ENCODE results near the gene XPR1. TPM values are rescaled to one million over a fixed set of nuclear protein-coding genes. Genes with fewer than 3 reads are reported as not detected.

Gene XPR1
- total RNA-seq, 2 donors from 2014 or later, result 39.3 to 50.9 TPM

GRCh38 chr1:180781718-180782117 lies 149.9 kb downstream of the XPR1 start:
- no peaks in the 10 kb centered on the region for H3K27me3 Mint-ChIP-seq (ENCODE audit: insufficient read depth)
- H3K4me3 ChIP-seq (ENCODE audit: low read length), result no peak overlapping the region
- no peaks in the 10 kb centered on the region for H3K27me3 ChIP-seq (ENCODE audit: control insufficient read depth, insufficient read depth, low read length, poor library complexity, severe bottlenecking)
- no peak overlapping the region for H3K27ac ChIP-seq (ENCODE audit: low read depth, low read length)
- H3K36me3 Mint-ChIP-seq (ENCODE audit: low read depth), result no peaks in the 10 kb centered on the region
- H3K4me1 ChIP-seq (ENCODE audit: control insufficient read depth, insufficient read depth, low read length), result no peaks in the 10 kb centered on the region
- no peak overlapping the region for H3K9ac ChIP-seq (ENCODE audit: extremely low read depth, low read length, poor library complexity, severe bottlenecking)
- no peak for DNase-seq
- WGBS, 2 experiments (ENCODE audit: insufficient coverage in 1 of 2, insufficient read length in 1 of 2), result 95 to 97% methylated on average over 4 to 6 of the region's 6 CpGs
- no peak overlapping the region for H3K4me3 Mint-ChIP-seq
- H3K4me1 Mint-ChIP-seq, result peaks cover 15% of the 10 kb centered on the region
- H3K36me3 ChIP-seq (ENCODE audit: control insufficient read depth, insufficient read depth, low read length), result no peaks in the 10 kb centered on the region
- H3K27ac Mint-ChIP-seq, result no peak overlapping the region
- H3K9me3 ChIP-seq (ENCODE audit: control insufficient read depth, low read length), result no peaks in the 10 kb centered on the region
- TF ChIP-seq CTCF (conservative IDR thresholded peaks at IDR 0.05), result no peak
- H3K9me3 Mint-ChIP-seq, result no peaks in the 10 kb centered on the region

GRCh38 chr1:180785291-180785690 lies 153.5 kb downstream of the XPR1 start:
- Histone ChIP-seq H3K36me3 (ENCODE audit: control insufficient read depth, insufficient read depth, low read length) (no peaks in the 10 kb centered on the region), H3K9ac (ENCODE audit: extremely low read depth, low read length, poor library complexity, severe bottlenecking) (no peak overlapping the region), H3K27me3 (ENCODE audit: control insufficient read depth, insufficient read depth, low read length, poor library complexity, severe bottlenecking) (no peaks in the 10 kb centered on the region), H3K27ac (ENCODE audit: low read depth, low read length) (no peak overlapping the region), H3K4me3 (ENCODE audit: low read length) (no peak overlapping the region), H3K4me1 (ENCODE audit: control insufficient read depth, insufficient read depth, low read length) (no peaks in the 10 kb centered on the region), H3K9me3 (ENCODE audit: control insufficient read depth, low read length) (no peaks in the 10 kb centered on the region)
- no peak overlapping the region for H3K27ac Mint-ChIP-seq
- peaks cover 8% of the 10 kb centered on the region for H3K36me3 Mint-ChIP-seq (ENCODE audit: low read depth)
- H3K4me1 Mint-ChIP-seq, result peaks cover 15% of the 10 kb centered on the region
- no peak for DNase-seq
- WGBS, 2 experiments (ENCODE audit: insufficient coverage in 1 of 2, insufficient read length in 1 of 2), result 91 to 98% methylated on average over 2 to 3 of the region's 3 CpGs
- no peak for TF ChIP-seq CTCF (conservative IDR thresholded peaks at IDR 0.05)
- no peaks in the 10 kb centered on the region for H3K9me3 Mint-ChIP-seq
- H3K4me3 Mint-ChIP-seq, result no peak overlapping the region
- H3K27me3 Mint-ChIP-seq (ENCODE audit: insufficient read depth), result no peaks in the 10 kb centered on the region

GRCh38 chr1:180785887-180786286 lies 154.1 kb downstream of the XPR1 start:
- Mint-ChIP-seq H3K27ac (no peak overlapping the region), H3K9me3 (no peaks in the 10 kb centered on the region), H3K27me3 (ENCODE audit: insufficient read depth) (no peaks in the 10 kb centered on the region), H3K36me3 (ENCODE audit: low read depth) (peaks cover 8% of the 10 kb centered on the region), H3K4me3 (no peak overlapping the region), H3K4me1 (peaks cover 15% of the 10 kb centered on the region)
- no peak for DNase-seq
- 99 to 100% methylated on average over 1 to 3 of the region's 3 CpGs for WGBS, 2 experiments (ENCODE audit: insufficient coverage in 1 of 2, insufficient read length in 1 of 2)
- H3K27me3 ChIP-seq (ENCODE audit: control insufficient read depth, insufficient read depth, low read length, poor library complexity, severe bottlenecking), result no peaks in the 10 kb centered on the region
- H3K9me3 ChIP-seq (ENCODE audit: control insufficient read depth, low read length), result no peaks in the 10 kb centered on the region
- H3K36me3 ChIP-seq (ENCODE audit: control insufficient read depth, insufficient read depth, low read length), result no peaks in the 10 kb centered on the region
- no peak overlapping the region for H3K4me3 ChIP-seq (ENCODE audit: low read length)
- H3K27ac ChIP-seq (ENCODE audit: low read depth, low read length), result no peak overlapping the region
- H3K9ac ChIP-seq (ENCODE audit: extremely low read depth, low read length, poor library complexity, severe bottlenecking), result no peak overlapping the region
- no peak for TF ChIP-seq CTCF (conservative IDR thresholded peaks at IDR 0.05)
- H3K4me1 ChIP-seq (ENCODE audit: control insufficient read depth, insufficient read depth, low read length), result no peaks in the 10 kb centered on the region
